ENCODE data around the gene UBE2I. TPM values are rescaled to one million over a fixed set of nuclear protein-coding genes. Genes with fewer than 3 reads are reported as not detected.

Gene UBE2I
- total RNA-seq, 4 donors from 2014 or later: 28.9 to 80.4 (median 41.7) TPM

- no peak for DNase-seq
- in situ Hi-C loops (cut with MboI; ENCODE audit: low sequenced_read_pairs in 4 of 4): no loop called here
- H3K9me3 ChIP-seq: no peaks in the 10 kb centered on the region
- peaks cover 30 to 44% of the 10 kb centered on the region in 2 donors for H3K4me1 ChIP-seq
- ATAC-seq: no peak
- intact Hi-C loops (cut with DNase I; ENCODE audit: low total_unique reads): no loop called here
- no peak for TF ChIP-seq POLR2A (IDR thresholded peaks at IDR 0.05)
- TF ChIP-seq CTCF (IDR thresholded peaks at IDR 0.05 in 4 of 5, conservative IDR thresholded peaks at IDR 0.05 in 1 of 5): no peak
- H3K4me3 ChIP-seq: no peak overlapping the region
- H3K36me3 ChIP-seq: peaks cover 0 to 41% of the 10 kb centered on the region in 2 donors
- peak overlapping the region in 1 of 4 donors; percentile 56 for H3K27ac ChIP-seq
- H3K27me3 ChIP-seq: no peaks in the 10 kb centered on the region
Observed at GRCh38 chr16:1312903-1313302, 3.5 kb downstream of the UBE2I start.

- in situ Hi-C loops (cut with MboI; ENCODE audit: low sequenced_read_pairs in 4 of 4): no loop called here
- TF ChIP-seq POLR2A (IDR thresholded peaks at IDR 0.05) (no peak), CTCF (IDR thresholded peaks at IDR 0.05 in 4 of 5, conservative IDR thresholded peaks at IDR 0.05 in 1 of 5) (no peak)
- ATAC-seq: no peak
- no peak overlapping the region for H3K4me3 ChIP-seq
- no peak for DNase-seq
- peaks cover 30 to 41% of the 10 kb centered on the region in 2 donors for H3K4me1 ChIP-seq
- intact Hi-C loops (cut with DNase I; ENCODE audit: low total_unique reads): no loop called here
- no peaks in the 10 kb centered on the region for H3K27me3 ChIP-seq
- no peaks in the 10 kb centered on the region for H3K9me3 ChIP-seq
- no peak overlapping the region for H3K27ac ChIP-seq
- peaks cover 0 to 51% of the 10 kb centered on the region in 2 donors for H3K36me3 ChIP-seq
Observed at GRCh38 chr16:1313721-1314369, 4.4 kb downstream of the UBE2I start.

- H3K27me3 ChIP-seq: no peaks in the 10 kb centered on the region
- peaks cover 30 to 41% of the 10 kb centered on the region in 2 donors for H3K4me1 ChIP-seq
- no peak for ATAC-seq
- H3K9me3 ChIP-seq: no peaks in the 10 kb centered on the region
- peaks cover 0 to 58% of the 10 kb centered on the region in 2 donors for H3K36me3 ChIP-seq
- H3K4me3 ChIP-seq: no peak overlapping the region
- no peak overlapping the region for H3K27ac ChIP-seq
- TF ChIP-seq CTCF (IDR thresholded peaks at IDR 0.05 in 4 of 5, conservative IDR thresholded peaks at IDR 0.05 in 1 of 5) (no peak), POLR2A (IDR thresholded peaks at IDR 0.05) (no peak)
- DNase-seq: no peak
- intact Hi-C loops (cut with DNase I; ENCODE audit: low total_unique reads) (no loop called here), in situ Hi-C loops (cut with MboI; ENCODE audit: low sequenced_read_pairs in 4 of 4) (no loop called here)
Observed at GRCh38 chr16:1314399-1315068, 5.1 kb downstream of the UBE2I start.

GRCh38 chr16:1315081-1316032 lies 5.9 kb downstream of the UBE2I start:
- DNase-seq: no peak
- Histone ChIP-seq H3K36me3 (peaks cover 0 to 66% of the 10 kb centered on the region in 2 donors), H3K4me1 (peaks cover 27 to 37% of the 10 kb centered on the region in 2 donors), H3K9me3 (no peaks in the 10 kb centered on the region), H3K27ac (no peak overlapping the region), H3K4me3 (no peak overlapping the region), H3K27me3 (no peaks in the 10 kb centered on the region)
- in situ Hi-C loops (cut with MboI; ENCODE audit: low sequenced_read_pairs in 4 of 4): no loop called here
- TF ChIP-seq CTCF (IDR thresholded peaks at IDR 0.05 in 4 of 5, conservative IDR thresholded peaks at IDR 0.05 in 1 of 5) (no peak), POLR2A (IDR thresholded peaks at IDR 0.05) (no peak)
- no peak for ATAC-seq
- intact Hi-C loops (cut with DNase I; ENCODE audit: low total_unique reads): no loop called here
